ENCODE data around the gene BUB3.
A peak's percentile ranks its signal among the peaks of the same experiment; 100 is the strongest.

The BUB3 gene, protein sequence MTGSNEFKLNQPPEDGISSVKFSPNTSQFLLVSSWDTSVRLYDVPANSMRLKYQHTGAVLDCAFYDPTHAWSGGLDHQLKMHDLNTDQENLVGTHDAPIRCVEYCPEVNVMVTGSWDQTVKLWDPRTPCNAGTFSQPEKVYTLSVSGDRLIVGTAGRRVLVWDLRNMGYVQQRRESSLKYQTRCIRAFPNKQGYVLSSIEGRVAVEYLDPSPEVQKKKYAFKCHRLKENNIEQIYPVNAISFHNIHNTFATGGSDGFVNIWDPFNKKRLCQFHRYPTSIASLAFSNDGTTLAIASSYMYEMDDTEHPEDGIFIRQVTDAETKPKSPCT

DNA sequence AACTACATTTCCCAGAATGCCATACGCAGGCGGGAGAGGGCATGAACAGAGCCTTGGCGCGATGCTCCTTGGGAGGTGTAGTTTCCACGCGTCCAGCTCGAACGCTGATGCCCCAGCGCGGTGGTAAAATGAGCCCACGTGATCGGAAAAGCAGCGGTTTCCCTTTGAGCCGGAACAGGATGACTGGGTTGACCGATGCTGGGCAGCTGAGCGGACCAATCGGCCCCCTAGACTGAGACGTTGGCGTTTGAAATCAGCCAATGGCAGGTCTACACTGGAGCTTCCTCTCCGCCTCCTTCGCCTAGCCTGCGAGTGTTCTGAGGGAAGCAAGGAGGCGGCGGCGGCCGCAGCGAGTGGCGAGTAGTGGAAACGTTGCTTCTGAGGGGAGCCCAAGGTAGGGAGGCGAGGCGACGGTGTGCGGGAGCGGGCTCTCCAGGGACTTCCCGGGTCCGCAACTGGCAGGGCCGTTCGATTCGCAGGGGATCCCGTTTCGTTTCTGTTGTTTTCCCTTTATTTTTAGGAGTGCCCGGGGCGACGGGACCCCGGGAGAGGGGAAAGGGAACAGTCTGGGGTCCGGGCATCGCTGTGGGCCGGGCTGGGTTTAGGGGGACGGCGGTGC lies at the start of gene BUB3:
Gene BUB3, plus strand, starts transcription at position 311 of the 619 bp plus-strand sequence. CDS start 516 bp downstream, outside the sequence.
- peak; percentile 98 for DNase-seq

DNA sequence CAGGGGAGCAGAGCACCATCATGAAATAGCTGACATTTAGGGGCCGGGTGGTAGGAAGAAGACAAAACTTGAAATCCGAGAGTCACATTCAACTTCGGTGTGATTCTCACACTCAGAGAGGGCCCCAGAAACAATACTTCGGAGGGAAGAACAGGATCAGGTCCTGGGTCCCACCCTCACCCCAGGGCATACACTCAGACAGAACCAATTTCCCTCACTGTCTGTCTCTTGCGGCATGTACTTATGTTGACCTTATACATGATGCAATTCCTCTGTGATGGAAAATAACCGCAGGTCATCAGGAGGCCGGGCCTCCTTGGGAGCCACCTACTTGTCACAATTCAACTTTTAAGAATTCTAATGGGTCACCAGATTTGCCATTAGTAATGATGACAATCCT lies 44.7 kb upstream of the BUB3 start:
- no peak for DNase-seq

DNA sequence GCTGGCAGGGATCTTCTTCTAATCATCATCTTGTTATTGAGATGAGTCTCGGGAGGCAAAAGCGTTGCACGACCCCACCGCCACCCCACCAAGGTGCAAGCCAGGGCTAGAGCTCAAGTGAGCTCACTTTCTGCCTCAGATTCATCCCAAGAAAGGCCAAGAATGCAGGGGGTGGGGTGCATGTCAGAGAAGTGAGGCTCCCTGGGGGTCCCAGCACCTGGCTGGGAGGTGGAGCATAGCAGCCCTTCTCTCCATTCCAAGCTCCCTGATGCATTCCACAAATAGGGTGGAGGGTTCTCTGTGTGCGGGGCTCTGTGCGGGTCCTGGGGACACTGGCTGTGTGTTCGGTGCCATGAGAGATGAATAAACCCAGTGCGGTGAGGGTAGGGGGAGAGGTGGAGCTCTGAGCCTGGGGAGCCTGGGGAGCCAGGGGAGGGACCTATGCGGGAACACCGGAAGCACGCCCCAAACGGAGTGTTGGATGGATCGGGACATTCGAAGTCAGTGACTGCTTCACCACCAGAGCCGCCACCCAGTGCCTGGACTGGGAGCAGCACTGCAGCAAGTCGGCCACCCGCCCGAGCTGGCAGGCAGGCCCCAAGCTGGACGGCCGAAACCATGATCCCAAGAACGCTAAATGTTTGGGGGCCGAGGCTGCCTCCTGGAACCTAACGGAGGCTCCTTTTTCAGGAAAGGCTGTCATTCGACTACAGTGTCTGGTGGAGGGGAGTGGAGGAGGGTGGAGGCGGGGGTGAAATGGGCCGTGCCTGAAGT lies 36.4 kb upstream of the BUB3 start:
- DNase-seq = no peak

DNA sequence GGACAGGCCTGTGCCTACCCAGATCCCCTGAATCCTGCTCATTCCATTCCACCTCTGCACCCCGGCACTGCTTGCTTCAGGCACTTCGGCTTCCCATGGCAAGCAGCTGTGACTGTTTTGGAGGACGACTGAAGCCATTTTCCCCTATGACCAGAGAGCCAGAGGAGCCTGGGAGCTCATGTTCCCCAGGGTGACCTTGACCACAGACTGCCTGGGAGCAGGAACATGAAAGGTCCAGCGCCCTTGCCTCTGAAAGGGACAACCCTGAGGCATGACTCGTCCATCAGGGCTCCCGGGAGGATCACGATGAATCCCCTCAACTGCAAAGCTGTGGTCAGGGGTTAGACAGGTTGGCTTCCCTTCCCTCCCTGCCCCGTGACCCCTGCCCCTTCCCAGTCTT lies 35.1 kb upstream of the BUB3 start:
- DNase-seq = no peak

DNA sequence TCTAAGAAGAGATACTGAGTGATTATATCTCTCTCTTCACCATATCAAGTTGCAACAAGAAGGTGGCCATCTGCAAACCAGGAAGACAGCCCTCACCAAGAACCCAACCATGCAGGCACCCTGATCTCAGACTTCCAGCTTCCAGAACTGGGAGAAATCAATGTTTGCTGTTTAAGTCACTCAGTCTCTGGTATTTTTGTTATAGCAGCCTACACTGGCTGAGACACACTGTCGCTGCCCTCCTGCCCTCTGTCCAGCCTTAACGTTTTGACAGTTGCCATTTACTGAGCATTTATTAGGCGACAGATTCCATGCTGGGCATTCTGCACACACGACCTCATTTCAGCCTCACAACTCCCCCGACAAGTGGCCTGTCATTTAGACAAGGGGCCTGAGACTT lies 28.0 kb upstream of the BUB3 start:
- DNase-seq = no peak

DNA sequence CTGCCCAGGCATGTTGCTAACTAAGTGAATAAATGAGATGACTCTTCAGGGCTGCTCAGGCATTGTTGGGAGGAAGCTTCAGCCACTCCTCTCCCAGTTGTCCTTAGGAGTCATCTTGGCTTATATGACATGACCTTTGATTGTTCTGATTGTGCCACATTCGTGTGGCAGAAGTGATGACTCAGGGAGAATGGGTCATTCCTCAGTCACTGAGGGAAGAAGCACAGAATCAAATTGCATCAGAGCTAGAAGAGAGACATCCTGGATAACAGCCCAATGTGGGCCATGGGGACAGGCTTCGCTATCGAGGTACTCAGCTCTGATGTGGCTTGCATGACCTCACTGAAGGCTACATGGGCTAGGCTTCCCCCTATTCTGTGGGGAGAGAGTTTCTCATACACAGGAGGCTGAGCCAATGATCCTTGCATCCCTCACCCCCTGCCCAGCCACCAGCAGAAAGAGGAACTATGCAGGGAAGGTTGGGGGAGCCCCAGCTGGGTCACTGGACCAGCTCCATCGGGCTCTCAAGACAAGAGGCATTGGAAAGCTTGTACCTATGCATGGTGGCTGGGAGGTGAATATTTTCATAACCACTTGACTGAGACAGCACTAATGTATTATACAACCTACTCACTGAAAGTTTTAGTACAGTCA lies 24.5 kb upstream of the BUB3 start:
- no peak for DNase-seq

DNA sequence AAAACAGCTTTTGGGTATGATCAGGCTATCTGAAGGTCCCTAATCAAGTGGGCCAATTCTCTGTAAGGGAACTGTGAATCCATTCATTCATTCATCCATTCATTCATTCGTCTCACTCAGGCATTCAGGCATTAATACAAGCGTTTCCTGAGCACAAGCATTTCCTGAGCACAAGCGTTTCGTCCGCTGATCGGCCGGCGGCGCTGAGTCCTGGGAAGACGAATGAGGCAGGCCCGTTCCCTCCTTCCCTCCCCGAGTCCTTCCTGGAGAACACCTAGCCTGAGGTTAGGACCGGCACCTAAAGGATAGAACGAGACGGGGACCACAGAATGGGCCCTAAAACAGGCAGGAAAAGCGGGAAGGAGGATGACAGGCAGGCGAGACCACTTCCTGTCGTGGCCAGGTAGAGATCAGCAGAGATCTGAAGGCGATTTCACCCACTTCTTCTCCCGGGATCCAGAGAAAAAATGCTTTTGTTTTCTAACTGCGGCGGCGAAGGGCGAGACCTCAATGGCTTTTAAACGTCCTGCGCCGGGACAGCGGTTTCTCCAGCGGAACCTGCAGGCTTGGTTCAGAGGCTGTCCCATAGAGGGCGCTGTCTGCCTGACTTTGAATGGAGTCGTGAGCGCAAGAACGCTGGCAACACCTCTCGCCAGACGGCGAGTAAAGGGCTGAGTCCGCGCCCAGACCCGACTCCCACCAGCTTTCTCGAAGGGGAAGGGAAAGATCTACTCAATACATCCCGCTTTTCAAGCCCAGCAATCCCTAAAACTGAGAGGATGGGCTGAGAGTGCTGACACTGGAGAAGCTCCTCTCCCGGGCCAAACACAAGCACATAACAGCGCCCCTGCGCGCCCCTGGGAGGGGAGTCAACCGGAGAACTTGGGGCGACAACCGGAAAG lies 21.4 kb upstream of the BUB3 start:
- peak; percentile 34 for DNase-seq

DNA sequence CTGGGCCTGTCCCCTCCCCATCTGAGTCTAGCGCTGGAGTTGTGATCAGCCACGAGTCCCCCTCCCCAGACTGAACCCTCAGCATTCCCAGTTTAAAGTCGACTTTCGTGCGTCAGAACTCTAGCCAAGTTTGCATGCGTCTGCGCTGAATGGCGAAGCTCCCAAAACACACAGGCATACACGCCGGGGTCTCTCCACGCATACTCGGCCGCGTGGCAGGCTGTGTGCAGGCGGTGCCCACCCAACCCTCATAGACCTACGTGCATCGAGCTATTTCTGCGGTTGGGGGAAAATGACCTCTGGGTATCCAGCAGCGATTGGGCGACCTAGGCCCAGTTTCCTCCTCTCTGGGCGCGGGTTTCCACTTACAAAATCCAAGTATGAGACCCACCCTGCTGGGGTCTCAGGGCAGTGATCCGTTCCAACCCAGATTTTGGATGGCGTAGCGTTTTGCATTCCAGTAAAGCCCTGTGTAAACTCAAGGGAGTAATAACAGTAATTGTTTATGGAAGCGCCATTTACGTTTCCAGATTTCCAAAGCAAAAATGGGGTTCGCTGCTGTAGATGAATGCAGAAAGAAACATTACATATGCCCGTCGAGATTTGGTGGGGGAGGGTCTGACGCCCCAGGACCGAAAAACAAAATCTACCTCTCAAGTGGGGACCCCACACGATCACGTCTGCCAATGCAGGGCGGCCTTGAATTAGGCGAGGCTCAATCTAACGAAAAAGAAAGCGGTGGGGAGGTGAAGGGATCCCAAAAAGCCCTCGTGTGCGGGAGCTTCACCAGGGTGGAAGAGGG lies 20.5 kb upstream of the BUB3 start:
- no peak for DNase-seq

DNA sequence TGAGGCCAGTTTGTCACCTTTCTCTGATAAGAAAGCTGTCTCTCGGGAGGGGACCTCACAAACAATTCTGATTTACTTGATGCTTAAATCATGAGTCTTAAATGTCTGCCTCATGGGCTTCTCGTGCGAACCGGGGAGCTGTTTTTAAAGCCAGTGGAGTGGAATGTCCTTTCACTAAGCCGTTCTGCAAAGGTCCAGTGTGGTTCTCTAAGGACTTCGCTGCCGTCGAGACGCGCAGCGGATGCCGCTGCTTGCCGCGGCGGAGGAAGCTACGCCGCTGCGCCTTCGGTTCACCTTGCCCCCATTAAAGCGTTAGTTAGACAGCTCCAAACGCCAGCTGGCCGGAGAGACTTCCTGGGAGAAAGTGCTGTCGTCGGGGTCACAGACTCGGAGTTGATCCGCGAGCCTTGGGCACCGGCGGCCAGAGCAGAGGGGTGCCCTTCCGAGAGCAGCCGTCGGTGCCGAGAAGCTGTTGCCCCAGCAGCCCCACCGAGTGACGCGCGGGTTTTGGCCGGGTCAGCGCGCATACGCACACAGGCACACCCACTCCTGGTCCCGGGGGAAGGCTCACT lies 19.8 kb upstream of the BUB3 start:
- no peak for DNase-seq

DNA sequence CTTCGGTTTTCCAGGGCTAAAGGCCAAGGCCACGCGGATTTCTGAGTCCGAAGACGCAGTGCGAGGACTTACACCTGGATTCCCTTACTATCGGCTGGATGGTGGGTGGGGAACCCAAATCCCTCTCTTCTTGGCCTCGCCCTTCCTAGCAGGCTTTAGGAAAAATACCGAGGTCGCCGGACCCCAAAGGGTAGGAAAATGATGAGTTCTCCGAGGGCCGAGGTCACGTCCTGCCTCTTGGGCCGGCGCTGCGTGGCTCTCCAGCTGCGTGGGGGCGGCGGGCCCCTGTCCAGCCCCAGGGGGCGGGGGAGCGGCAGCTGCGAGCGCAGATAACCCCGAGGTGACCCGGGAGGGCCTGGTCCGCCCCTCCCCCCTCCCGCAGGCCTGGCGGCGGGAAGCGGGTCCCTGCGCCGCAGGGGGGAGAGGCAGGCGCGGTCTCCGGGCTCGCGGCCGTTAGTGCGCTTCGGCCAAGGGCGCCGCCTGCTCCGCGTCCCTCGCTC lies 19.2 kb upstream of the BUB3 start:
- DNase-seq = no peak

DNA sequence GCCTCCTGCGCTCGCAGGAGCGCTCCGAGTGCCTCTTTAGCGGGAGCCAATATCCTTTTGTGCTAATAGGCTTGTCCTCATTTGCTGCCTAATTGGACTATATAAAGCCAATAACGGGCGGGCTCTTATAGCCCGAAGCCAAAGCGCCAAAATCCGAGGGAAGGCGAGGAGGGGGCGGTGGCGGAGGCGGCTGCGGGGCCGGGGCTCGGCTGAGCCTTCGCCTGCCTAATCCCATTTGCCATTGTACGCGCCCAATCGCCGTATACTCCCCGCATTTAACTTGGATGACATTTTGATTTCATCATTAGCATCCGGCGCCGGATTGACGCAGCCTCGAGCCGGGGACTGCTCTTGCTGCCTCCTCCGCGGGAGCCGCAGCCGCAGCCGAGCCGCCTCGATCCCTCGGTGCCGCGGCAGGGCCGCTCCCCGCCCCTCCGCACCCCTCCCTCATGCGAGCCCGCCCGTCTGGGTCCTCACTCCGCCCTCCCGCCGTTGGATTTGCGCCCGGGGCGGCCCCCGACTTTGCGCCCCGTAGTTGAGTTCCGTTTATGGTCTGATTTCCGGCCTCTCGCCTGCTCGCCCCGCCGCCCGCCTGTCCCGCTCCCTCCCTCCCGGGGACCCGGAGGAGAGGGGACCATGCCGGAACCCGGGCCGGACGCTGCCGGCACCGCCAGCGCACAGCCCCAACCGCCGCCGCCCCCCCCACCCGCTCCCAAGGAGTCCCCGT lies 18.6 kb upstream of the BUB3 start, which contains the start of gene HMX3:
Gene HMX3, plus strand, starts transcription at position 556 of the 727 bp plus-strand sequence. Its CDS starts 81 bp downstream, at position 637.
- DNase-seq = peak; percentile 26

DNA sequence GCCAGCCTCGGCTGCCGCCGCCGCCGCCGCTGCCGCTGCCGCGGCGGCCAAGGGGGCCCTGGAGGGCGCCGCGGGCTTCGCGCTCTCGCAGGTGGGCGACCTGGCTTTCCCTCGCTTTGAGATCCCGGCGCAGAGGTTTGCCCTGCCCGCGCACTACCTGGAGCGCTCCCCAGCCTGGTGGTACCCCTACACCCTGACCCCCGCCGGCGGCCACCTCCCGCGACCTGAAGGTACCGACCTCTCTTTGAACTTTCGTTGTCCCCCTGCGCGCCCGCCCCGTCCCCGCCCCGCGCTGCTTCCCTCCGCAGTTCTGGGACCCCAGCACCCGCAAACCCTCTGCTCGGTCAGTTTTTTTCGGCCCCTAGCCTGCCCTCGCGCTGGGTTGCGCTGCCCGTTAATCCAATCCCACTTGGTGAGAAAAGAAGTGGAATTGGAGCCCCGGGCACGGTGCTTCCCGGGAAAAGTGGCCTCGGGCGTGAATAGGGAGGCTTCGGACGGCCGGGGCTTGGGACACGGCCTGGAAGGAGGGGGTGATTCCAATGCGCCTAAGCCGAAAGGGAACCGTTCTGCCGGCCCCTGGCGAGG lies 17.9 kb upstream of the BUB3 start:
- DNase-seq = no peak

DNA sequence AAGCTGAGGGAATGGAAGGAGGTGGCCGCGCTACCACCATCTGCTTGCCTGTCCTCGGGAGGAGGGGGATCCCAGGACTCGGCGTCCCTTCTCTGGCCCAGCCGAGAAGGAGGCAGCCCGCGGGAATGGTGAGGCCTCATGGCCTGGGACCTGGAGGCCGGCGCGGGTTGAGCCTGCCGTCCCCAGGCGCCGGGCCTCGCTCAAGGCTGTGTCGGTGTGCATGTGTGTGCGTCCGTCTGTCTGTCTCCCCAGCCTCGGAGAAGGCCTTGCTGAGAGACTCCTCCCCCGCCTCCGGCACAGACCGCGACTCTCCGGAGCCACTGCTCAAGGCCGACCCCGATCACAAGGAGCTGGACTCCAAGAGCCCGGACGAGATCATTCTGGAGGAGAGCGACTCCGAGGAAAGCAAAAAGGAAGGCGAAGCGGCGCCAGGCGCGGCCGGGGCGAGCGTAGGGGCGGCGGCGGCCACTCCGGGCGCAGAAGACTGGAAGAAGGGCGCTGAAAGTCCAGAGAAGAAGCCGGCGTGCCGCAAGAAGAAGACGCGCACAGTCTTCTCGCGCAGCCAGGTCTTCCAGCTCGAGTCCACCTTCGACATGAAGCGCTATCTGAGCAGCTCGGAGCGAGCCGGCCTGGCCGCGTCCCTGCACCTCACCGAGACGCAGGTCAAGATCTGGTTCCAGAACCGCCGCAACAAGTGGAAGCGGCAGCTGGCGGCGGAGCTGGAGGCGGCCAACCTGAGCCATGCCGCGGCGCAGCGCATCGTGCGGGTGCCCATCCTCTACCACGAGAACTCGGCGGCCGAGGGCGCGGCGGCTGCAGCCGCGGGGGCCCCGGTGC lies 17.2 kb upstream of the BUB3 start:
- no peak for DNase-seq

DNA sequence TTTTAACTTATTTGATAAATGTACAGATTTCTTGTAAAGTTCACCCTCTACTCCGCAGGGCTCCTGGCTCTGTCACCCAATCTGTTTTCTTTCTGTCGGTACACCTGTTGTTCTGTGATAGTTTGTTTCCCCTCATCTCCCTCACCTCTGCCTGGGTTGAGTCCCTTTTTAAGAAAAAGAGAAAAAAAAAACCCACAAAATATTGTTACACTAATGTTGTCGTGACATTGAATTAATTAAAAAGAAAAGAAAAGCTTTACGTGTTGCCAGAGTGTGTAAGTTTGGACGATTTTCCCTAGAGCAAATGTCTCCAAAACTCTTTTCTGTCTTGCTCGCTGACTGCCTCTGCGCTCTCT lies 15.1 kb upstream of the BUB3 start:
- DNase-seq = no peak

DNA sequence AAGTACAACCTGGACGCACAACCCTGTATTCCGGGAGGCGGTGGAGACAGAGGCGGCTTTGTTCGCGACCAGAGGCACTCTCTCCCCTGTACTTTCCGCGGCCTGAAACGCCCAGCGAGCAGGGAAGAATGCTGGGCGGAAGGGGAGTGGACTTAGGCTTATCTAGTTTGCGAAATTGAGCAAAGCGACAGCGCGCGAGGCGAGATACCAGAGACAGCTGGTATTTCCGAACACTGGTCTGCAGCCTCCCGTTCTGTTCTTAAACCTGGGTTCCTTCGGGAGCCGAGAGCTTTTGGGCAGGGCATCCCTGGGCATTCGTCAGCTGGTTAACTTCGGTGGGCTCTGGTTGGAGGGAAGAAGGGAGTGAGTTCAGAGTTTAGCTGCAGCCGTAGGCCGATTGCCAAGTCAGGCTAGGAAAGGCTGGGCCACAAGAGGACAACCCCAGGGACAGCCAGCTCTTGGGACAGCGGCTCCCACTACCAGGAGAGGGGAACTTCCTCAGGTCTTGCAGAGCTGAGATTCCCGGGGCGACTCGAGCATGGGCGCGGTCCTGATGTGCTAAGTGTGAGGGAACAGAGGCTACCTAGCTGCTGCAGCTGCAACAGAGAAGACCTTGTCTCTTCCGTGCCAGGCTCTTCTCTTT lies 14.6 kb upstream of the BUB3 start:
- no peak for DNase-seq

DNA sequence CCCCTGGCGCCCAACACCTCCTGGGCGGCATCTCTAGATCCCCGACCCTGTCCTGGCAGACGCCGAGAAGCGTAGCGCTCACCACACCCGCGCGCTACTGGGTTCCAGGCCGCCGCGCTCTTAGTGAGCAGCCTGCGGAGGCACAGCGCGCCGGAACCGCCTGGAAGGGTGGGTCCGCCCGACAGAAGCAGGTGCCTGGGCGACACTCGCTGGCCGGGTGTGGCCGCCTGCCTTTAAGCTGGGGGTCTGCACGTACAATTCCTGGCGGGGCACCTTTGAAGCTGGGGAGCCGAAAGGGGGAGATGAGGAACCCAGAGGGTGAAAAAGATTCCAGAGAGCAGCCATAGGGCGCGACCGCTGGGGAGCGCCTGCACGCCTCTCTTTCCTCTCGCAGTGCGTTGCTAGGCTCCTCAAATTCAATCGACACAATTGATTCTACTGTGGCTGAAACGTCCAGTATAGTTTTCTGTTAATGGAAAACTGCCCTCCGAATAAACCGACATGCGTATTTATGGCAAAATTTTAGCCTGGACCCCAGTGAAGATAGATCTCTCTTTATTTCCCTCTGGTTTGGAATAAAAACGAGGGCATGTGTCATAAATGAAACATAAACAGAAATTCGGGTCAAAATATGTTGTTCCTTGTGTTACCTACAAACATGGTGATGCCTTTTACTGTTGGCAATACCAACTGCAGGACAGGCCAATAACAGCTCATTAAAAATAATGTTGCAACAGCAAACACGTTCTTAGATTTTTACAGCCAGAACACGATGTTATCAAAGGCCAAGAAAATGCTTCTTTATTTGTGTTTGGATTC lies 13.8 kb upstream of the BUB3 start:
- no peak for DNase-seq

DNA sequence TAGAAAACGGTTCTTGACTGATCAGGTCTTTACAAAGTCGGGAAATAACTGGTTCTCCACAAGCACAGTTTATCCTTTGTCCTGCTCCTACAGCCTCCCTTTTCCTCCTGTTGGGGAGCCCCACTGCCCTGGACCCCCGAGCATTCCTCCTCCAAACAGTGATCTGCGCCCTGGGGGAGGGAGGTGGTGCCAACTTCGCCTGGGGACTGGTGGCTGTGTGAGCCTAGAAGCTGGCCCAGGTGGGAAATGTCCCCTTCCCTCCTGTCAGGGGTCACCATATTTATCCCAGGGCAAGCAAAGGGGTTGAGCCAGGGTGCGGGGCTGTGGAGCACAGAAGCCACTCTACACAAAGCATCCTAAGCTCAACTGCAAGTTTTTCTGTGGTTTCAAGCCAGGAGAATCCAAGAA lies 13.2 kb upstream of the BUB3 start:
- DNase-seq = no peak

Measured in T1000 (cell line).